Naive thymus-derived CD4-positive, alpha-beta T cell (primary cell): ENCODE data around the gene LUZP2. TPM values are rescaled to one million over a fixed set of nuclear protein-coding genes. Genes with fewer than 3 reads are reported as not detected.

Source experiments
- ATAC-seq: fragments of 150-1000 bp; cut with Tn5 transposase; 2 replicates; pipeline ENCODE4 v1.10.0; 2021; ENCODE audit warnings: mild to moderate bottlenecking, moderate library complexity
- CTCF ChIA-PET: fragments of 350-600 bp; sonication (Branson Sonifier 250); formaldehyde crosslinking; loops from one replicate; lab custom pipeline; 2021; ENCODE audit warnings: antibody characterized with exemption; lab: Charles Lee
- POLR2A ChIA-PET: fragments of 350-600 bp; sonication (Branson Sonifier 250); formaldehyde crosslinking; loops from one replicate; lab custom pipeline; 2021; ENCODE audit warnings: antibody characterized with exemption, inconsistent platforms; lab: Charles Lee
- DNase-seq, 9 donors: peaks; one replicate each; pipeline versions ENCODE4 v3.0.0 to v3.0.0-alpha.2; 2020 to 2022; ENCODE audit warnings: mixed read lengths in 1 of 9
- H3K27ac ChIP-seq: one replicate; pipeline ENCODE4 v1.7.0; 2013; ENCODE audit warnings: mild to moderate bottlenecking, low read depth, low read length, moderate library complexity
- H3K27me3 ChIP-seq, 2 donors: one replicate each; pipeline ENCODE4 v1.7.0; 2013; ENCODE audit warnings: low read length in 2 of 2, mild to moderate bottlenecking in 2 of 2, moderate library complexity in 2 of 2; ENCODE audit not compliant: control insufficient read depth in 2 of 2, insufficient read depth in 2 of 2
- H3K36me3 ChIP-seq, 3 experiments: 1 replicate in 2 of 3; 2 replicates in 1 of 3; pipeline ENCODE4 v1.7.0; 2013; ENCODE audit warnings: low read length in 3 of 3, mild to moderate bottlenecking in 3 of 3, moderate library complexity in 1 of 3; ENCODE audit not compliant: insufficient read depth in 3 of 3, control insufficient read depth in 2 of 3
- H3K4me1 ChIP-seq, 2 donors: one replicate each; pipeline ENCODE4 v1.7.0; 2013; ENCODE audit warnings: low read length in 2 of 2, mild to moderate bottlenecking in 2 of 2, moderate library complexity in 1 of 2; ENCODE audit not compliant: control insufficient read depth in 2 of 2, insufficient read depth in 2 of 2
- H3K4me3 ChIP-seq: 2 replicates; pipeline ENCODE4 v1.7.0; 2013; ENCODE audit warnings: mild to moderate bottlenecking, low read length
- H3K9me3 ChIP-seq, 3 experiments: 1 replicate in 2 of 3; 2 replicates in 1 of 3; pipeline ENCODE4 v1.7.0; 2013; ENCODE audit warnings: low read length in 3 of 3; ENCODE audit not compliant: control insufficient read depth in 2 of 3
- H3K27ac Mint-ChIP-seq, 9 donors: one replicate each; pipeline ENCODE4 v1.8.0; 2020 to 2022; ENCODE audit warnings: mixed read lengths in 9 of 9, mild to moderate bottlenecking in 8 of 9, moderate library complexity in 5 of 9, inconsistent platforms in 2 of 9
- H3K27me3 Mint-ChIP-seq, 5 donors: one replicate each; pipeline ENCODE4 v1.8.0; 2021 to 2022; ENCODE audit warnings: mixed read lengths in 5 of 5, mild to moderate bottlenecking in 1 of 5
- H3K36me3 Mint-ChIP-seq, 5 donors: one replicate each; pipeline ENCODE4 v1.8.0; 2020 to 2022; ENCODE audit warnings: mixed read lengths in 5 of 5, mild to moderate bottlenecking in 3 of 5, inconsistent platforms in 1 of 5
- H3K4me1 Mint-ChIP-seq, 7 donors: one replicate each; pipeline ENCODE4 v1.8.0; 2020 to 2022; ENCODE audit warnings: mixed read lengths in 7 of 7, mild to moderate bottlenecking in 3 of 7, inconsistent platforms in 1 of 7
- H3K4me3 Mint-ChIP-seq, 10 donors: one replicate each; pipeline ENCODE4 v1.8.0; 2020 to 2022; ENCODE audit warnings: mild to moderate bottlenecking in 10 of 10, mixed read lengths in 10 of 10, moderate library complexity in 6 of 10, inconsistent platforms in 2 of 10
- H3K9me3 Mint-ChIP-seq, 11 donors: one replicate each; pipeline ENCODE4 v1.8.0; 2020 to 2022; ENCODE audit warnings: mixed read lengths in 11 of 11, mild to moderate bottlenecking in 4 of 11, inconsistent platforms in 1 of 11, moderate library complexity in 1 of 11
- intact Hi-C, 2 donors: fragments of 100-400 bp; cut with micrococcal nuclease; formaldehyde crosslinking; loops; one replicate each; pipeline ENCODE4 v1.15.1; 2023
- polyA plus RNA-seq, 2 donors: library from polyadenylated mRNA; unstranded; fragments of 300-500 nt; fragmentation: Illumina TruSeq; gene quantifications; one replicate each; pipeline ENCODE4 v1.2.3, GENCODE V29; 2021
- total RNA-seq, 6 experiments: library from RNA in 5 of 6; stranded (reverse) in 5 of 6; gene quantifications; 1 replicate in 5 of 6; 2 replicates in 1 of 6; pipeline ENCODE4 v1.2.3 and lab custom pipeline; 2021 to 2026

The LUZP2 gene
- total and polyA plus RNA-seq, 7 experiments from 2014 or later = not detected

- Histone ChIP-seq H3K27ac (no peak overlapping the region), H3K36me3 (no peaks in the 10 kb centered on the region), H3K9me3 (no peaks in the 10 kb centered on the region), H3K4me3 (no peak overlapping the region), H3K4me1 (no peaks in the 10 kb centered on the region), H3K27me3 (no peaks in the 10 kb centered on the region)
- Mint-ChIP-seq H3K9me3 (peaks cover 0 to 6% (median 2%) of the 10 kb centered on the region in 11 donors), H3K27me3 (no peaks in the 10 kb centered on the region), H3K4me1 (peaks cover 0 to 9% (median 0%) of the 10 kb centered on the region in 7 donors), H3K36me3 (no peaks in the 10 kb centered on the region), H3K27ac (no peak overlapping the region), H3K4me3 (no peak overlapping the region)
- POLR2A ChIA-PET = no interaction called here
- CTCF ChIA-PET = no interaction called here
- no peak for ATAC-seq
- intact Hi-C loops = no loop called here
- no peak for DNase-seq
Observed at GRCh38 chr11:24903555-24903954, 406.7 kb downstream of the LUZP2 start.

DNA sequence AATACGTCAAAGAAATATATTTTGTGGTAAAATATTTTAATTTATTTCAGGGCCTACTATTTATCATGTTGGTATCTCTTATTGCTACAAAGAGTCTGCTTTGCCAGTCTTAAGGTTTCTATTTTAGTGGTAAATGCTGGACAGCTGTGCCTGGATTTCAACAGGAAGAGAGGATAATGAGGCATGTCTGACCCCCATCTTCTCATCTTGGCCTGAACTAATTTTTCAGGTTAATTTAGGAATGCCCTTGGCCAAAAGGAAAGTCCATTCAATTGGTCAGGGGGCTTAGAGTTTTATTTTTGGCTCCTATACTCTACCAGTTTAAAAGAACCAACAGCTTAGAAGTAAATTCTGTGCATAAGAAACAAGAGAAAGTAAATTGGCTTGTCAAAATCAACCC lies 428.2 kb downstream of the LUZP2 start:
- Histone ChIP-seq H3K4me1 (no peaks in the 10 kb centered on the region), H3K4me3 (no peak overlapping the region), H3K27ac (no peak overlapping the region), H3K36me3 (no peaks in the 10 kb centered on the region), H3K9me3 (no peaks in the 10 kb centered on the region), H3K27me3 (no peaks in the 10 kb centered on the region)
- DNase-seq = no peak
- H3K9me3 Mint-ChIP-seq = peaks cover 0 to 25% (median 6%) of the 10 kb centered on the region in 11 donors
- ChIA-PET POLR2A (no interaction called here), CTCF (no interaction called here)
- no peaks in the 10 kb centered on the region for H3K27me3 Mint-ChIP-seq
- no peaks in the 10 kb centered on the region for H3K4me1 Mint-ChIP-seq
- H3K27ac Mint-ChIP-seq = no peak overlapping the region
- no peak overlapping the region for H3K4me3 Mint-ChIP-seq
- ATAC-seq = no peak
- H3K36me3 Mint-ChIP-seq = no peaks in the 10 kb centered on the region
- intact Hi-C loops = no loop called here

- POLR2A ChIA-PET = no interaction called here
- Histone ChIP-seq H3K4me1 (no peaks in the 10 kb centered on the region), H3K9me3 (peaks cover 0 to 13% (median 0%) of the 10 kb centered on the region in 3 experiments), H3K36me3 (no peaks in the 10 kb centered on the region), H3K4me3 (no peak overlapping the region), H3K27me3 (no peaks in the 10 kb centered on the region), H3K27ac (no peak overlapping the region)
- CTCF ChIA-PET = no interaction called here
- intact Hi-C loops = no loop called here
- Mint-ChIP-seq H3K4me3 (no peak overlapping the region), H3K27ac (no peak overlapping the region), H3K27me3 (no peaks in the 10 kb centered on the region), H3K9me3 (peaks cover 5 to 36% (median 12%) of the 10 kb centered on the region in 11 donors), H3K36me3 (no peaks in the 10 kb centered on the region), H3K4me1 (no peaks in the 10 kb centered on the region)
- DNase-seq = no peak
- no peak for ATAC-seq
Observed at GRCh38 chr11:24932110-24933000, 435.5 kb downstream of the LUZP2 start.

DNA sequence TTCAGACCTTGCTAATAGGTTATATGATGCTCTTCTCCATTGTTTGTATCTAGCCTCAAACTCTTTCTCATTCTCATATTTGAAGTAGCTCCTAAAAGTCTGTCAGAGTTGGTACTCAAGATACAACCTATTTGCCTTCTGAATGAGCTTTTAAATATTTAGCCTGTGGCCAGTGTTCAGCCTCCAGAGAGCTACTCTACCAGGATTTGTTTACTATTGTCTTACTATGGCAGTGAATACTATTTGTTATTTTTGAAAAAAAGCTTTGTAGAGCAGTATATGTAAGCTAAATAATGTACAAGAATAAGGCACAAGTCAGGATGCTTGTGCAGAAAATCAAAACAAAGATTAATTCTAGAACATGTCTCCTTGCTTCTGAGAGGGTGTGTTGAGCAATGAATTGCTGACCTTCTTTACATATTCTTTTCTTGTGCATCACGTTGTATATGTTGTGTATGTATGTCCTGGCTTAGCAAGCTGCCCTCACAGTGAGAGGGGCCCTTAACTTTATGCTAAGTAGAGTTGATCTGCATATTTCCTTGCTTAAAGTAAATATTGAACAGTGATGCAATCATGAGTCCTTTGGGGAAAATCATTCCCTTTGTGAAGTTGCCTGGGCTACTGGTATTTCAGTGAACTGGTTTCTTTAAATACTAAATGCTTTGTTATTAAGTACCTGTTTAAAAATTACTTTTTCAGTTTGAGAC lies 438.0 kb downstream of the LUZP2 start:
- DNase-seq (no peak), ATAC-seq (no peak)
- Mint-ChIP-seq H3K4me3 (no peak overlapping the region), H3K36me3 (no peaks in the 10 kb centered on the region), H3K27ac (no peak overlapping the region), H3K9me3 (peaks cover 5 to 32% (median 12%) of the 10 kb centered on the region in 11 donors), H3K4me1 (no peaks in the 10 kb centered on the region), H3K27me3 (no peaks in the 10 kb centered on the region)
- Histone ChIP-seq H3K4me1 (no peaks in the 10 kb centered on the region), H3K27ac (no peak overlapping the region), H3K4me3 (no peak overlapping the region), H3K27me3 (peaks cover 0 to 2% of the 10 kb centered on the region in 2 donors), H3K36me3 (no peaks in the 10 kb centered on the region), H3K9me3 (peaks cover 0 to 13% (median 0%) of the 10 kb centered on the region in 3 experiments)
- ChIA-PET POLR2A (no interaction called here), CTCF (no interaction called here)
- intact Hi-C loops = no loop called here

GRCh38 chr11:24944891-24945290 lies 448.0 kb downstream of the LUZP2 start:
- H3K4me3 Mint-ChIP-seq = no peak overlapping the region
- no peaks in the 10 kb centered on the region for H3K4me1 ChIP-seq
- intact Hi-C loops = no loop called here
- ATAC-seq = no peak
- POLR2A ChIA-PET = no interaction called here
- no peaks in the 10 kb centered on the region for H3K4me1 Mint-ChIP-seq
- peaks cover 0 to 12% (median 3%) of the 10 kb centered on the region in 11 donors for H3K9me3 Mint-ChIP-seq
- H3K36me3 ChIP-seq = no peaks in the 10 kb centered on the region
- no peak for DNase-seq
- H3K36me3 Mint-ChIP-seq = no peaks in the 10 kb centered on the region
- H3K4me3 ChIP-seq = no peak overlapping the region
- CTCF ChIA-PET = interaction anchor here (0.6 kb wide), 1 partner anchor 241 kb away, joined by 3 read pairs; no protein-coding TSS in a partner anchor
- H3K27me3 Mint-ChIP-seq = no peaks in the 10 kb centered on the region
- no peak overlapping the region for H3K27ac Mint-ChIP-seq
- H3K27ac ChIP-seq = no peak overlapping the region
- no peaks in the 10 kb centered on the region for H3K27me3 ChIP-seq
- no peaks in the 10 kb centered on the region for H3K9me3 ChIP-seq

DNA sequence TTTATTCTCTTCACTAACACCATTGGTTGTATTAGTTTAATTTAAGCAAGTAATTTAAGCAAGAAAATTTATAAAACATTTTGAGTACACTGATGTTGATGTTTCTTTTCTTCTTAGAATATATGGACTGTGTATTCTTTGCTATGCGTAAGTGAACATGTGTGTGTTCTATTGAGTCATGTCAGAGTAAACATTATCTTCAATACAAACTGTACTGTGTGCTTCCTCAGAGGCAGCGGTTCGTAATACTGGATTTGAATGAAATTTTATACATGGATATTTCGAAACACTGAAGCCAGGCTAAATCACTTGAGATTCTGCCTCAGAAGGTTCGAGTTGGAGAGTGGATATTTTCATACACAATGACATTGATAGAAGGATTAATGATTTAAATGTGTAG lies 452.6 kb downstream of the LUZP2 start:
- Histone ChIP-seq H3K4me1 (no peaks in the 10 kb centered on the region), H3K27ac (no peak overlapping the region), H3K9me3 (no peaks in the 10 kb centered on the region), H3K27me3 (no peaks in the 10 kb centered on the region), H3K36me3 (no peaks in the 10 kb centered on the region), H3K4me3 (no peak overlapping the region)
- no peak overlapping the region for H3K27ac Mint-ChIP-seq
- H3K9me3 Mint-ChIP-seq = peaks cover 0 to 14% (median 3%) of the 10 kb centered on the region in 11 donors
- ATAC-seq = no peak
- intact Hi-C loops = no loop called here
- H3K36me3 Mint-ChIP-seq = no peaks in the 10 kb centered on the region
- ChIA-PET POLR2A (no interaction called here), CTCF (no interaction called here)
- H3K4me1 Mint-ChIP-seq = no peaks in the 10 kb centered on the region
- no peak overlapping the region for H3K4me3 Mint-ChIP-seq
- no peaks in the 10 kb centered on the region for H3K27me3 Mint-ChIP-seq
- no peak for DNase-seq
